ENCODE data around the gene RPTOR.

DNA sequence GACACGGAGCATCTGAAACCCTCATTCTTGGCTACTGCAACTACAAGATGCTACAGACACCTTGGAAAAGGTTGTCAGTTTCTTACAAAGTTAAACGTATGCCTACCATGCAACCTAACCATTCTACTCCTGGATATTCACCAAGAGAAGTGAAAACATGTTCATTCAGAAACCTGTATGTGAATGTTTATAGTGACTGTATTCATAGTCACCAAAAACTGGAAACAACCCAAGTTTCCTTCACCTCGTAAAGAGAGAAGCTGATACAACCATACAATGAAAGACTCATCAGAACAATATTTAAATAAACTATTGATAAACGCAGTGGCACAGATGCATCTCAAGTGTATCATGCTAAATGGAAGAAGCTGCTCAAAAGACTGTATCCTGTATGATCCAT is 391.6 kb downstream of the RPTOR start:
- TF ChIP-seq EZH2phosphoT487 (IDR thresholded peaks at IDR 0.05; ENCODE audit: insufficient read depth, low read depth) = no peak
- TF ChIP-seq EZH2 (IDR thresholded peaks at IDR 0.05; ENCODE audit: insufficient read depth, poor library complexity, severe bottlenecking) = no peak
